Posterior cingulate gyrus (tissue), 11 donors: ENCODE measurements around the gene PSMA6.

ENCODE experiments used
- DNase-seq, 10 donors: peaks; one replicate each; pipeline versions ENCODE4 v3.0.0 to v3.0.0-alpha.2; 2020 to 2021; ENCODE audit warnings: mixed read lengths in 3 of 10
- intact Hi-C: fragments of 100-400 bp; cut with DNase I; formaldehyde crosslinking; loops from one replicate; pipeline ENCODE4 v1.15.1; 2023

The PSMA6 gene

DNA sequence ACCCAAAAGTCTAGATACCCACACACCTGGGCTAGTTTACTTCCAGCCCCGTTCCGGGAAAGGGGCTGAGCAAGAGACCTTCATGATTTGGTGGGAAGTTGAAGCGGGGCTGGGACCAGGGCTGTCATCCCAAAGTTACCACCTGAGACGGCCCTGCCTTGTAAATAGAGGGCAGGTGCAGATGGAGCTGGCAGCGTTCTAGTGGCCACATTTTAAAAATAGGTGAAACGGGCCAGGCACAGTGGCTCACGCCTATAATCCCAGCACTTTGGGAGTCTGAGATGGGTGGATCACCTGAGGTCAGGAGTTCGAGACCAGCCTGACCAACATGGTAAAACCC, 68.9 kb downstream of the PSMA6 start:
- DNase-seq: peak in 1 of 10 donors; percentile 51
- intact Hi-C loops: no loop called here

DNA sequence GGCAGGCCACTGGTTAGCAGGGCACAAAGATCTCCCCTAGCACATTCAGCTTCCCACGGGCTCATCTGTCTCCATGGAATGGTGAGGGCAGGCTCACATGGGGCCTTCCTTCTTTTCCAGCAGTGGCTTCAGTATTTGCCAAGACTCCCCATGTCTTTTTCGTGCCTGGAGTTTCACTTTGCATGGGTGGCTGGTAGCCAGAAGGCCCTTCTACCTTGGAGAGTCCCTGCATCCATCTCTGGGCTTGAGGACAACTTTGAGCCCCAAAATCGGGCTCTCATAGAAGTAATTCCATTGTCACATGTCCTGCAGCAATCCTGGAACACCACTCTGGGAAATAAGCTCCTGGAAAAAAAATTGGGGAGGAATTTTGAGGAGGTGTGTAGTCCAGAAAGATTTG, 70.3 kb downstream of the PSMA6 start:
- intact Hi-C loops: no loop called here
- DNase-seq: peak in 1 of 10 donors; percentile 57

DNA sequence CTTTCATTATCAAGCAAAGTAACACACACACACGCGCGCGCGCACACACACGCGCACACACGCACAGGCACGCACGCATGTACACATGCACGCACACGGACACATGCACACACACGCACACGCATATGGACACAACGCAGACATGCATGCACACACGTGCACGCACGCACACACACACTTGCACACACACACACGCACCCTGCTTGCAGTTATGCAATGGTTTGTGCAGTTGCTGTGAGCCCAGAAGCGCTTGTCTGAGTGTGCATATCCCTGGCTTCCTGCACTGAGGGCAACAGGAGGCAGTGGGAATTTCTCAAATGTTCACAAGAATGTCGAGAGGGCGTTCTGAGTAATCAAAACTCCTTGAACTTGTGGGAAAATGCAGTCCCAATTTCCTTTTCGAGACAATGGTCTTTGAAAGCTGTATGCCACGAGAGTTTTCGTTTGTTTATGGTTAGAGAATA, 70.8 kb downstream of the PSMA6 start:
- peak in 1 of 10 donors; percentile 57 for DNase-seq
- intact Hi-C loops: no loop called here

DNA sequence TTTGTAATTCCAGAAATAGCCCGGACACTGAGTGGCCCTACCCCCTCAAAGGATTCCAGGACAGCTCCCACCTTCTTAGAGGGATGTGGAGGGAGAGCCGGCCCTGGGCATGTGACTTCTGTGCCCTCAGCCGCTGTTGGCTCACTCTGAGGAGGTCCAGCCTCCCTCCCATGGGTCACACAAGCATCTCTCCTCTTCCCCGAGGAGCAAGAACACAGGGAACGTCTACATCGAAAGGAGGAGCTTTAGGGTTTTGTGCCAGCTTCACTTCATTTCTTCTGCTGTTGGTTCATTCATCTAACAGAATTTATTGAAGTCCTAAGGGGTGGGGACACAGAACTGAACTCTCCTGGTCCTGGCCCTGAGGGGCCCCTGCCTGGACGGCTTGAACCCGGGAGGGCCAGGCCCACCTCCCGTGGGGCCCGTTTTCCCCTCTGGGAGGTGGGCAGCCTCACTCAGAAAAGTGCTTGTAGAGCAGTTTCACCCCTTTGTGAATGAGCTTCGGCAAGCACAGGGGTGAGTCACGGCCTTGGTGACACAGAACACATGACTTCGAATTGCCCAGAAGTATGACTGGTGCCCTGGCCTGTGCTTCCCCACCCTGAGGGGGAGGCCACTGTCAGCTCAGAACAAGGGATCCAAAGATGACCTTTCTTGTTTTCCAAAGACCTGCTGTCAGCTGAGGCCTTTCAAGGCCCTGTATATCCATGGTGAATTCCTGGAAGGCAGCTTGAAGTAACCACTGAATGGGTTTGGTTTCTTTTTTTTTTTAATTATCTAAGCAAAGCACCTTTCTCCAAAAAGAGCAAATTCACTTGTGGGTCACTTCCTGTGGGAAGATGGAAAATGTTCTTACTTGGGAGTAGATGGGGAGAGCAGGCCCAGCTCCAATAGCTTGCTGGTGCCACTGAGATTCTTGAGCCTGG, 73.2 kb downstream of the PSMA6 start:
- intact Hi-C loops: no loop called here
- peak in 4 of 10 donors; percentile 49 to 86 (median 64) for DNase-seq

DNA sequence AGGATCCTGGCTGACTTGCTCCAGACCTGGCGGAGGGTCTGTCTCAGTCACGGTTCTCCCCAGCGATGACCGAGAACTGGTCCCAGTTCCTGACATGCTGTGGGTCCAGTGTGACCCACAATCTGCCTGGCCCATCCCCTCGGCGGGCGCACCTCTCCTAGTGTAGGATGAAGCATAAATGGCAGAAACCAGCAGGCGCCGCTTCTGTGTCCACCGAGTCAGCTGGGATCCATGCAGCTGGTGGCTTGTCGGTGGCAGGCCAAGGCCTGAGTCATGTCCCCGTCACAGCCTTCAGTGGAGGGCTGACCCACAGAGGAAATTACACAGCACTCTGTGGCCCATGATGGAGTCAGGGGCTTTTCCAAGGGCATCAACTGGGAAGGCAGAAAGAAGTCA, 73.9 kb downstream of the PSMA6 start:
- peak in 5 of 10 donors; percentile 56 to 92 (median 63) for DNase-seq
- intact Hi-C loops: no loop called here

DNA sequence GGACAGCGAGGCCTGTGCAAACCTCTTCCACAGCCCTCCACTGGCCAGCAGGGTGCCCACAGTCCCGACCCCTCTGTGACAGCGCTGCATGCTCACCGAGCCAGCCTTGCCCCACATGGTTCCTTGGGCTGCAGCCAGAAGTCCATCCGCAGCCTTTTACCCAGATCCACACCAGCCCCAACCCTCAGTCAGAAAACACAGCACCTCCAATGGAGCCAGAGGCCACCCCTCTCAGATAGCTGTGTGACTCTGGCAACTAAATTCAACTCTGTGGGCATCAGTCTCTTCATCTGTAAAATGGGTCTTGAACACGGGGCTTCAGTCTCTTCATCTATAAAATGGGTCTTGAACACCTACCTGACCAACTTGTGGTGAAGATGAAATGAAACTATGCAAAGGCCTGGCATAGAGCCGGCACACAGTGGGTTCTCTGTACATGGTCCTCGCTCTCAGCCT, 74.4 kb downstream of the PSMA6 start:
- intact Hi-C loops: no loop called here

DNA sequence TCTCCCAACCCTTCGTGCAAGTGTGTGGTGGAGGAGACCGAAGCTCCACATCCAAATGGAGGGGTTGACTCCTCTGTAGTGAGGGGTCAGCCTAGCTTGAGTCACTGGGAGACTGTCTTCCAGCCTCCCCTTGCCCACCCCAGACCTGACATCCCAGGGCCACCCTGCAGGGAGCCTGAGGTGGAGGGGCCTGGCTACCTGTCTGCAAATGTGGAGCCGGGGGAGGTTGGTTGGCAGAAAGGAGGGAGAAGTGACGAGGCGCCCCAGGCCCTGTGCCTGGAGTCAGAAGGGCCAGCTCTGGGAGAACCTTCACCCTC, 74.8 kb downstream of the PSMA6 start:
- peak in 2 of 10 donors; percentile 60 to 62 for DNase-seq
- intact Hi-C loops: no loop called here

More for the DNA sequence above, 74.4 kb downstream of the PSMA6 start:
- peak in 1 of 10 donors; percentile 53 for DNase-seq
